Smooth muscle cell of the pulmonary artery (primary cell): ENCODE data around the gene BHLHE40. TPM values are rescaled to one million over a fixed set of nuclear protein-coding genes. Genes with fewer than 3 reads are reported as not detected.

ENCODE experiments used
- total RNA-seq: library from RNA; depleted of rRNA; stranded (reverse); fragments of >200 nt; gene quantifications from 2 replicates; pipeline ENCODE4 v1.2.3, GENCODE V29; 2014

Gene BHLHE40
- 56.2 and 77.0 TPM in 2 replicates for total RNA-seq

DNA sequence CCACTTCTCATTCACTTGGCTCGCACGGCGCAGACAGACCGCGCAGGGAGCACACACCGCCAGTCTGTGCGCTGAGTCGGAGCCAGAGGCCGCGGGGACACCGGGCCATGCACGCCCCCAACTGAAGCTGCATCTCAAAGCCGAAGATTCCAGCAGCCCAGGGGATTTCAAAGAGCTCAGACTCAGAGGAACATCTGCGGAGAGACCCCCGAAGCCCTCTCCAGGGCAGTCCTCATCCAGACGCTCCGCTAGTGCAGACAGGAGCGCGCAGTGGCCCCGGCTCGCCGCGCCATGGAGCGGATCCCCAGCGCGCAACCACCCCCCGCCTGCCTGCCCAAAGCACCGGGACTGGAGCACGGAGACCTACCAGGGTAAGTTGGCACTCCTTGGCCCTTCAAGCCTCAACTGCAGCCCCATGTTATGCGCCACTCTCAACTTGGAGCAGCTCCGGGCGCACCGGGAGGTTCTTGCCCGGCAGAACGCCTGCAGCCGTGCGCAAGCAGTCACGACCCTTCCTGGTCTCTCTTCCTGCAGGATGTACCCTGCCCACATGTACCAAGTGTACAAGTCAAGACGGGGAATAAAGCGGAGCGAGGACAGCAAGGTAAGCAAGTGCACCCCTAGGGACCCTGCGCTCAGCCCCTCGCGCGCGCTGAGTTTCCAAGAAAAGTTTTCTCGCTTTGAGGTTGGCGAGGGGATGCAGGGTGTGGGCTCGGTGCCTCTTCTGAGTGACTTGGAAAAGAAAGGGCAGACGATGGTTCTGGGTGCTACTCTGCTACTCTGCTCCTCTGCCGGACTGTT lies at the start of gene BHLHE40:
TSS of gene BHLHE40 (plus strand) at position 10 of the 801 bp plus-strand sequence. CDS start at position 292, 282 bp downstream.

Other genes with a start within 250 kb of the BHLHE40 start
- gene ARL8B, start 142.9 kb downstream of the BHLHE40 start, total RNA-seq, result 73.9 and 77.4 TPM in 2 replicates
- gene EDEM1, start 208.3 kb downstream of the BHLHE40 start, total RNA-seq, result 32.3 and 40.6 TPM in 2 replicates